ENCODE results near the gene SULF2.

The SULF2 gene

GRCh38 chr20:47789764-47790579 lies 4.7 kb upstream of the SULF2 start:
- POLR2A ChIA-PET (ENCODE audit: low non-redundant PET), result no interaction called here
- peak overlapping the region; percentile 98 for H3K27ac ChIP-seq
- peak; percentile 89 for DNase-seq (ENCODE audit: low spot score)
- TF ChIP-seq, protein P1, sequence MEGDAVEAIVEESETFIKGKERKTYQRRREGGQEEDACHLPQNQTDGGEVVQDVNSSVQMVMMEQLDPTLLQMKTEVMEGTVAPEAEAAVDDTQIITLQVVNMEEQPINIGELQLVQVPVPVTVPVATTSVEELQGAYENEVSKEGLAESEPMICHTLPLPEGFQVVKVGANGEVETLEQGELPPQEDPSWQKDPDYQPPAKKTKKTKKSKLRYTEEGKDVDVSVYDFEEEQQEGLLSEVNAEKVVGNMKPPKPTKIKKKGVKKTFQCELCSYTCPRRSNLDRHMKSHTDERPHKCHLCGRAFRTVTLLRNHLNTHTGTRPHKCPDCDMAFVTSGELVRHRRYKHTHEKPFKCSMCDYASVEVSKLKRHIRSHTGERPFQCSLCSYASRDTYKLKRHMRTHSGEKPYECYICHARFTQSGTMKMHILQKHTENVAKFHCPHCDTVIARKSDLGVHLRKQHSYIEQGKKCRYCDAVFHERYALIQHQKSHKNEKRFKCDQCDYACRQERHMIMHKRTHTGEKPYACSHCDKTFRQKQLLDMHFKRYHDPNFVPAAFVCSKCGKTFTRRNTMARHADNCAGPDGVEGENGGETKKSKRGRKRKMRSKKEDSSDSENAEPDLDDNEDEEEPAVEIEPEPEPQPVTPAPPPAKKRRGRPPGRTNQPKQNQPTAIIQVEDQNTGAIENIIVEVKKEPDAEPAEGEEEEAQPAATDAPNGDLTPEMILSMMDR (conservative IDR thresholded peaks at IDR 0.05; ENCODE audit: low read depth), result no peak
- CTCF ChIA-PET, result interaction anchor here (0.7 kb wide), 1 partner anchor 435 kb away, joined by 4 read pairs; no protein-coding TSS in a partner anchor

DNA sequence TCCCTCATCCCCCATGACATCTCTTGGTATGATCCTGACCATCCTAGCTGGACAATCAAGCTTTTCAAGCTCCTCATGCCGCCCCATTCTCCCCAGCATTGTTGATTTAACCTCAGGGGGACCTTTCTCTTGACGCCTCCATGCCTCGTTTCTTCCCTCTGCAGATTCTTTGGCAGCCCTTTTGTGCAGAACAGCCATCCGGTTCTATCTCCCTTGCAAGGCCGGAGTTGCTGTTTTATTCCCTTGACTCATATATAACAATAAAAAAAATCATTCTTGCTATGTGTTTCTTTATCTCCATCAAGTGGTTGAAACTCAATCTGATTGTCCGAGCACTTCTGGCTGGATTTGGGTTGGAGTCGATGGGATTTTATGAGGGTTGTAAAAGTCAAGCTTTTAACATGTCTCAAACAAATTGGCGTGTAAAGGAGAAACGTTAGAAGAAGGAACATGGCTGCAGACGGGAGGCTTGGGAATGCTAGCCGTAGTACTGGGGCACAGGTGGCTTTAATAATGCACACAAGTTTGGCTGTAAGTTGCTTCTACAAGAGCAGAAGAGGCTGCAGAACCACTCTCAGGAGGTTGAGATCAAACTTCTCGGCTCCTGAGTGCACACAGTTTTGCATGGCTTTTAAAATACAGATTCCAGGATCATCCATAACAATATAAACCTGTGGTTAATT lies 3.9 kb upstream of the SULF2 start:
- ChIA-PET CTCF (interaction anchor here (0.9 kb wide), 1 partner anchor 400 kb away, joined by 3 read pairs; no protein-coding TSS in a partner anchor), POLR2A (ENCODE audit: low non-redundant PET) (no interaction called here)
- TF ChIP-seq, protein P1 (conservative IDR thresholded peaks at IDR 0.05; ENCODE audit: low read depth), result no peak
- peak overlapping the region; percentile 98 for H3K27ac ChIP-seq
- DNase-seq (ENCODE audit: low spot score), result no peak

DNA sequence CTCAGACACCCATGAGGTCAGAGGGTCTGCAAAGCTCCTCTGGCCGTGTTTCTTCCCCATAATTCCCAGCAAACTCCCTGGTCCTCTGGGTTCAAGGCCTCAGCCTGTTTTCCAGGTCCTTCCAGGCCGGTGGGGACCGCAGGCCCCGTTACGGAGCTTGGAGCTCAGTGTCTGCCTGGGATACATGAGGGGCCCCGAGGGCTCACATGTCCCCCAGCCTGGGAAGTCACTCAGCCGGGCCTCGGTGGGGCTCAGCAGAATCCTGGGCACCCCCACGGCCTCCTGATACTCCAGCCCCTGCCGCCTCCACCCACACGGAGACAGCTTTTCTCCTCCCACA lies 3.4 kb upstream of the SULF2 start:
- ChIA-PET POLR2A (ENCODE audit: low non-redundant PET) (no interaction called here), CTCF (interaction anchor here (0.9 kb wide), 1 partner anchor 400 kb away, joined by 3 read pairs; no protein-coding TSS in a partner anchor)
- TF ChIP-seq, protein P1 (conservative IDR thresholded peaks at IDR 0.05; ENCODE audit: low read depth), result no peak
- peak overlapping the region; percentile 98 for H3K27ac ChIP-seq
- no peak for DNase-seq (ENCODE audit: low spot score)

DNA sequence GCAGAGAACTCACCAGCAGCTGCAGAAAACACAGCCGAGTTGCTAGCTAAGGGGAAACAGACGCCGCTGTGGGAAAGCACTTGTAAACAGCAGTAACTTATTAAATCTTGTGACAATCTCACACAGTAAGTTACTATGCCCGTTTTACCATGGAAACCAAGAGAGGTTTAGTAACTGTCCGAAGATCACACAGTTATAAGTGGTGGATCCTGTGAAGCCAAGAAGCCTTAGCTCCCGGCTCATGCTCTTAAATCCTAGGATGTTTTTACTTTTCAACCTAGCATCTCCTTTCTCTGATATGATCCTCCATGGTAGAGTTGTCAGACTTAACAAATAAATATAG lies 1.5 kb upstream of the SULF2 start:
- ChIA-PET CTCF (interaction anchor here (0.5 to 2.2 kb wide), 40 partner anchors 9 to 835 kb away, joined by 3 to 28 read pairs (median 4); no protein-coding TSS in a partner anchor), POLR2A (ENCODE audit: low non-redundant PET) (interaction anchor here (1.6 kb wide), 1 partner anchor 141 kb away, joined by 5 read pairs; no protein-coding TSS in a partner anchor)
- TF ChIP-seq, protein P1 (conservative IDR thresholded peaks at IDR 0.05; ENCODE audit: low read depth), result no peak
- no peak for DNase-seq (ENCODE audit: low spot score)
- peak overlapping the region; percentile 98 for H3K27ac ChIP-seq

GRCh38 chr20:47785854-47786764 lies 828 bp upstream of the SULF2 start:
- peak; percentile 96 for DNase-seq (ENCODE audit: low spot score)
- ChIA-PET CTCF (interaction anchor here (0.5 to 2.2 kb wide), 55 partner anchors 9 to 836 kb away, joined by 3 to 28 read pairs (median 4); no protein-coding TSS in a partner anchor), POLR2A (ENCODE audit: low non-redundant PET) (interaction anchor here (0.6 to 1.6 kb wide), 2 partner anchors 110 to 142 kb away, joined by 3 to 5 read pairs; no protein-coding TSS in a partner anchor)
- TF ChIP-seq, protein P1 (conservative IDR thresholded peaks at IDR 0.05; ENCODE audit: low read depth), result peak; percentile 94
- peak overlapping the region; percentile 98 for H3K27ac ChIP-seq
